Gastrocnemius medialis (tissue), 4 donors: ENCODE results near the gene SWAP70. TPM values are rescaled to one million over a fixed set of nuclear protein-coding genes. Genes with fewer than 3 reads are reported as not detected.

Experiments used
- ATAC-seq, 2 donors: fragments of 150-250 bp; one replicate each; pipeline ENCODE4 v1.9.1; 2016
- DNase-seq, 2 donors: peaks; one replicate each; pipeline ENCODE4 v3.0.0-alpha.2; 2019
- H3K27ac ChIP-seq, 4 donors: fragments of 200-600 bp; sonication (generic); 1 replicate in 1 of 4; 2 replicates in 3 of 4; pipeline ENCODE4 v1.5.1; 2016 to 2018; ENCODE audit warnings: mild to moderate bottlenecking in 2 of 4, moderate library complexity in 1 of 4
- H3K27me3 ChIP-seq, 3 donors: fragments of 200-600 bp; sonication (generic) in 2 of 3; 1 replicate in 1 of 3; 2 replicates in 2 of 3; pipeline versions ENCODE4 v1.5.1 to v1.6.0; 2016 to 2019; ENCODE audit warnings: mild to moderate bottlenecking in 1 of 3, moderate library complexity in 1 of 3
- H3K36me3 ChIP-seq, 2 donors: fragments of 200-600 bp; sonication (generic) in 1 of 2; one replicate each; pipeline ENCODE4 v1.5.1; 2017 to 2018
- H3K4me1 ChIP-seq, 2 donors: fragments of 200-600 bp; sonication (generic) in 1 of 2; one replicate each; pipeline ENCODE4 v1.5.1; 2016 to 2017; ENCODE audit warnings: mild to moderate bottlenecking in 2 of 2
- H3K4me3 ChIP-seq, 4 donors: fragments of 200-600 bp; sonication (generic) in 3 of 4; 1 replicate in 1 of 4; 2 replicates in 3 of 4; pipeline ENCODE4 v1.5.1; 2016 to 2019; ENCODE audit warnings: mild to moderate bottlenecking in 2 of 4
- H3K9me3 ChIP-seq, 3 donors: fragments of 200-600 bp; sonication (generic) in 2 of 3; 1 replicate in 1 of 3; 2 replicates in 2 of 3; pipeline ENCODE4 v1.5.1; 2016 to 2019
- CTCF ChIP-seq, 5 experiments: fragments of 450-650 bp in 3 of 5; fragments of 200-600 bp in 2 of 5; sonication (generic) in 2 of 5; IDR thresholded peaks in 4 of 5; conservative IDR thresholded peaks in 1 of 5; 1 replicate in 4 of 5; 2 replicates in 1 of 5; pipeline ENCODE4 v1.5.1; 2016 to 2019; ENCODE audit warnings: antibody characterized with exemption in 5 of 5, mild to moderate bottlenecking in 3 of 5, moderate library complexity in 3 of 5
- POLR2A ChIP-seq, 2 donors: fragments of 450-650 bp; IDR thresholded peaks; one replicate each; pipeline ENCODE4 v1.6.1; 2017; ENCODE audit warnings: antibody characterized with exemption in 2 of 2, mild to moderate bottlenecking in 2 of 2, moderate library complexity in 2 of 2
- in situ Hi-C, 4 donors: fragments of 200-750 bp; cut with MboI; loops; one replicate each; pipeline versions ENCODE4 v1.15.0 to v1.8.0; 2017; ENCODE audit warnings: low sequenced_read_pairs in 4 of 4
- intact Hi-C: fragments of 100-400 bp; cut with DNase I; formaldehyde crosslinking; loops from one replicate; pipeline ENCODE4 v1.15.1; 2023; ENCODE audit warnings: low total_unique reads
- total RNA-seq, 4 donors: library from RNA; depleted of rRNA; stranded (reverse); fragments of >200 nt; gene quantifications; one replicate each; pipeline versions ENCODE4 v1.1.0 to v1.2.3, GENCODE V29; 2016

Gene SWAP70
- total RNA-seq, 4 donors from 2014 or later, result 6.5 to 14.4 (median 9.1) TPM

GRCh38 chr11:9625162-9625561 is 38.7 kb upstream of the SWAP70 start:
- no peaks in the 10 kb centered on the region for H3K27me3 ChIP-seq
- no peak overlapping the region for H3K4me3 ChIP-seq
- ATAC-seq, result no peak
- no peaks in the 10 kb centered on the region for H3K4me1 ChIP-seq
- no peaks in the 10 kb centered on the region for H3K36me3 ChIP-seq
- H3K27ac ChIP-seq, result no peak overlapping the region
- H3K9me3 ChIP-seq, result no peaks in the 10 kb centered on the region
- no peak for DNase-seq
- intact Hi-C loops (no loop called here), in situ Hi-C loops (no loop called here)
- TF ChIP-seq CTCF (IDR thresholded peaks at IDR 0.05 in 4 of 5, conservative IDR thresholded peaks at IDR 0.05 in 1 of 5), result no peak

GRCh38 chr11:9625728-9626127 is 38.1 kb upstream of the SWAP70 start:
- in situ Hi-C loops (no loop called here), intact Hi-C loops (no loop called here)
- H3K36me3 ChIP-seq, result no peaks in the 10 kb centered on the region
- DNase-seq, result no peak
- no peaks in the 10 kb centered on the region for H3K9me3 ChIP-seq
- ATAC-seq, result no peak
- H3K4me1 ChIP-seq, result no peaks in the 10 kb centered on the region
- TF ChIP-seq POLR2A (IDR thresholded peaks at IDR 0.05), result no peak
- no peak overlapping the region for H3K27ac ChIP-seq
- H3K27me3 ChIP-seq, result no peaks in the 10 kb centered on the region
- H3K4me3 ChIP-seq, result no peak overlapping the region

- no peaks in the 10 kb centered on the region for H3K9me3 ChIP-seq
- TF ChIP-seq POLR2A (IDR thresholded peaks at IDR 0.05) (no peak), CTCF (IDR thresholded peaks at IDR 0.05 in 4 of 5, conservative IDR thresholded peaks at IDR 0.05 in 1 of 5) (no peak)
- H3K27ac ChIP-seq, result peak overlapping the region in 2 of 4 donors; percentile 12 to 22
- DNase-seq (no peak), ATAC-seq (peak; percentile 27 to 36)
- intact Hi-C loops (no loop called here), in situ Hi-C loops (no loop called here)
- no peak overlapping the region for H3K4me3 ChIP-seq
- no peaks in the 10 kb centered on the region for H3K27me3 ChIP-seq
- H3K36me3 ChIP-seq, result no peaks in the 10 kb centered on the region
- H3K4me1 ChIP-seq, result no peaks in the 10 kb centered on the region
Measured at GRCh38 chr11:9626496-9627394, 37.1 kb upstream of the SWAP70 start.

- TF ChIP-seq POLR2A (IDR thresholded peaks at IDR 0.05), result no peak
- no peak for TF ChIP-seq CTCF (IDR thresholded peaks at IDR 0.05 in 4 of 5, conservative IDR thresholded peaks at IDR 0.05 in 1 of 5)
- in situ Hi-C loops, result no loop called here
- intact Hi-C loops, result no loop called here
- Histone ChIP-seq H3K27me3 (no peaks in the 10 kb centered on the region), H3K36me3 (no peaks in the 10 kb centered on the region), H3K4me1 (no peaks in the 10 kb centered on the region), H3K4me3 (no peak overlapping the region), H3K9me3 (no peaks in the 10 kb centered on the region), H3K27ac (no peak overlapping the region)
- DNase-seq, result no peak
- no peak for ATAC-seq
Measured at GRCh38 chr11:9629064-9629463, 34.8 kb upstream of the SWAP70 start.

- ATAC-seq, result no peak
- no peak for TF ChIP-seq POLR2A (IDR thresholded peaks at IDR 0.05)
- no peak for TF ChIP-seq CTCF (IDR thresholded peaks at IDR 0.05 in 4 of 5, conservative IDR thresholded peaks at IDR 0.05 in 1 of 5)
- in situ Hi-C loops, result no loop called here
- no peaks in the 10 kb centered on the region for H3K27me3 ChIP-seq
- H3K9me3 ChIP-seq, result no peaks in the 10 kb centered on the region
- DNase-seq, result no peak
- no peak overlapping the region for H3K27ac ChIP-seq
- H3K4me3 ChIP-seq, result no peak overlapping the region
- intact Hi-C loops, result no loop called here
- peaks cover 4 to 7% of the 10 kb centered on the region in 2 donors for H3K4me1 ChIP-seq
- no peaks in the 10 kb centered on the region for H3K36me3 ChIP-seq
Measured at GRCh38 chr11:9633679-9634078, 30.2 kb upstream of the SWAP70 start.
